GM18526 (cell line): ENCODE measurements around the gene ATAD2B.

Experiments used
- POLR2A ChIP-seq: IDR thresholded peaks from 3 replicates; pipeline ENCODE4 v1.6.1; 2011; ENCODE audit not compliant: insufficient read length; ENCODE audit errors: extremely low read depth

Gene ATAD2B

DNA sequence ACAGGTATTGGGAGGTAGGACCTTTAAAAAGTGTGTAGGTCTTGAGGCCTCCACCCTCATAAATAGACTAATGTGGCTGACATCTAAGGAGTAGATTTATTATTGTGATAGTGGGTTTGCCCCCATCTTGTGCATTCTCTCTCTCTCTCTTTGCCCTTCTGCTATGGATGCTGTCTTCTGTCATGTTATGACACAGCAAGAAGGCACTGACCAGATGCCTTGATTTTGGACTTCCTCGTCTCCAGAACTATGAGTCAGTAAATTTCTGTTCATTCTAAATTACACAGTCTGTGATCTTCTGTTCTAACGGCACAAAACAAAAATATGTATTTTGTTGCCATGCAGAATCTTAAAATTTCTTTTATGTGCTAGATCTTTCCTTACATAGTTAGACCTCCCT is 66.9 kb downstream of the ATAD2B start:
- no peak for TF ChIP-seq POLR2A

DNA sequence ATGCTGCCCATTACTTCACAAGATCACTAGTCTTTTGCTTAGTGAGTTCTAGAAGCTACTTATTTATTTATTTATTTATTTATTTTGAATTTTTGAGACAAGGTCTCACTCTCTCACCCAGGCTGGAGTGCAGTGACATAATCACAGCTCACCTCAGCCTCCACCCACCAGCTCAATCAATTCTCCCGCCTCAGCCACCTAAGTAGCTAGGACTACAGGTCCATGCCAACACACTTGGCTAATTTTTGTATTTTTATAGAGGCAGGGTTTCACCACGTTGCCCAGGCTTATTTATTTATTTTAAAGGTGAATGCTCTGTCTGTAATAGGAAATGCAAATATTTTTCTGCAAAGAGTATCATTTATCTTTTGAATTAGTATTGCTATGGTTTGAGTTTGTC is 67.7 kb downstream of the ATAD2B start:
- TF ChIP-seq POLR2A = no peak

GRCh38 chr2:23850564-23851256 is 76.2 kb downstream of the ATAD2B start:
- no peak for TF ChIP-seq POLR2A

- no peak for TF ChIP-seq POLR2A
These were observed 82.0 kb downstream of the ATAD2B start for GRCh38 chr2:23844905-23845304.

DNA sequence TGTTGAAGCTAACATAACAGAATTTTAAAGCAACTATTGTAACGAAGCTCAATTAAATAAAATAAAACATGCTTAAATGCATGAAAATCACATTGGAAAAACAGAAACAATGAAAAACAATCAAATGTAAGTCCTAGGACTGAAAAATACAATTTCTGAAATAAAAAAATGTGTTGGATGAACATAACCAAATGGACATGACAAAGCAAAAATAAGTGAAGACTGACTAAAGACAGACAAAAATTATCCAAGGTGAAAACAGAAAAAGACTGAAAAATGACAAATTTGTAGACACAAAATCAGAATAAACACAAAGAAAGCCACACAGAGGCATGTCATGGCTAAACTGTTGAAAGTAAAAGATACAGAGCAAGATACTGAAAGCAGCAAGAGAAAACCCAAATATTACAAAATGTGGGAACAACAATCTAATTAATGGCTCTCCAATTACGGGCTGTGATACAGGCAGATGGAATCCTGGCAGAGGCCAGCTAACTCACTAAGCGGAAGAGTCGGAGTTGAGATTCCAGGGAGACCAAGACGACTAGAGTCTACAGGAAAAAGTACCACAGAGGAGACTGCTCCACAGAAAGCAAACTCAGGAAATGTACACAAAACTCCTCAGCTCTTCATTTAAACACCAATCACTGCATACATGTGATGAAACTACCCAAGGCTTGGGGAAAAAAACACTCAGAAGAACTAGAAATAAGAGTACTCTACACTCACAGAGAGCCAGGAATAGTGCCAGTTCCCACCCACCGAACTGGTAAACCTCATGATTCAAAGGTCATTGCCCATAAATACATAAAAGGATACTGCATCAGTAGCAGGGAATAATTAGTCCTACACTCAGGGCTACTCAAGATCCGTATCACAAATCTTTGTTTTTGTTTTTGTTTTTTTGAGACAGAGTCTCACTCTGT is 83.6 kb downstream of the ATAD2B start:
- no peak for TF ChIP-seq POLR2A

GRCh38 chr2:23839919-23840578 is 86.9 kb downstream of the ATAD2B start:
- no peak for TF ChIP-seq POLR2A

- TF ChIP-seq POLR2A = no peak
These were observed 87.9 kb downstream of the ATAD2B start for GRCh38 chr2:23838996-23839395.

DNA sequence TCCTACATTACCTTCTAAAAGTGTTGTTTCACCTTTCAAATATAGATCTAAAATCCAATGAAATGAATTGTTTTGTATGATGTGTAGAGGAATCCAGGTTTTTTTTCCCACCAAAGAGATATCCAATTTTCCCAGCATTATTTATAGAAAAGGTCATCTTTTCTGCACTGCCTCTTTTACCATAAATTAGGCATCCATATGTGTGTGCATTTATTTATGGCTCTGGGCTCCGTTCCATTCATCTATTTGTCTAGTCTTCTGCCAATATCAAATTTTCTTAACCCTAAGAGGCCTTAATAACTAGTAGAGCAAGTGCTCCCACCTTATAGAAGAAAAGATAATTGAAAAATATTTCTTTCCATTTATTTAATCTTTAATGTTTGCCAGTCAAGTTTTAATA is 88.3 kb downstream of the ATAD2B start:
- TF ChIP-seq POLR2A = no peak

DNA sequence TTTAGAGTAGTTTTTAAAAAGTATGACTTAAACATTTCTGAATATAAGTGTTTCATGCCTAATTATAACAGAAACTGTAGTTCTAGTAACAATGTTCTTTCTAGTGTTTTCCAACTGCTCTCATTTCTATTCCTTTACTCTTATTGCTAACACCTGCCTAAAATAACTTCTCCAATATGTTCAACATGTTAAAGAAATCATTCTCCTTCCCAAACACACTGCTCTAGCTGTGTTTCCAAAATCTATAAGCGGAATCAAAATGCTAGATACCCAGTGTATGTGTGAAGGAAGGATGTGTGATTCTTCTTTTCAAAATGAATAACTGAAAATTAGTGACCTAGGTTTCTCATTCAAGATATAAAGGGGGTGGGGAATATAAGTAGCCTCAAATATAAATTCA is 89.1 kb downstream of the ATAD2B start:
- TF ChIP-seq POLR2A = no peak

- no peak for TF ChIP-seq POLR2A
These were observed 89.9 kb downstream of the ATAD2B start for GRCh38 chr2:23836971-23837565.

GRCh38 chr2:23836505-23836904 is 90.4 kb downstream of the ATAD2B start:
- no peak for TF ChIP-seq POLR2A

- no peak for TF ChIP-seq POLR2A
These were observed 90.9 kb downstream of the ATAD2B start for GRCh38 chr2:23835988-23836387.

GRCh38 chr2:23835423-23835822 is 91.5 kb downstream of the ATAD2B start:
- no peak for TF ChIP-seq POLR2A

DNA sequence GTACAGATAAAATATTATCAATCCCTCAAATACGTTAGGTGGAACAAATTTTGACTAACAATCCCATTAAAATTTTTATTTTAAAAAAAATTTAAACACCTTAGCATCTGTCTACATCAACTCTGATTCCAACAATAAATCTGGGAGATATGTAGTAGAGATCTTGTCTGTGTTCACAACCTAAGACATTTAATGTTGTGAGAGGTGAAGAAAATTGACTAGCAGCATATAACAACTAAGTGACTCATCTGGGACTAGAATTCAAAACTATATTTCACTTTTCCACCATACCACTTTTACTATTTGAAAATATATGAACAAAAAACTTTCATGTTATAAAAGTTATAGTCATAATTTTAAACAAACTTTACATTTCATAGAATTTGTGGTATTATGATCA is 97.9 kb downstream of the ATAD2B start:
- no peak for TF ChIP-seq POLR2A

- TF ChIP-seq POLR2A = no peak
These were observed 98.5 kb downstream of the ATAD2B start for GRCh38 chr2:23828256-23828980.
